ENCODE results near the gene ANO8.
"Not testable (repeated sequence)": the region's sequence is repeated elsewhere in the genome, so short reads cannot be mapped to it uniquely, and the experiment has no call there.

The ANO8 gene

DNA sequence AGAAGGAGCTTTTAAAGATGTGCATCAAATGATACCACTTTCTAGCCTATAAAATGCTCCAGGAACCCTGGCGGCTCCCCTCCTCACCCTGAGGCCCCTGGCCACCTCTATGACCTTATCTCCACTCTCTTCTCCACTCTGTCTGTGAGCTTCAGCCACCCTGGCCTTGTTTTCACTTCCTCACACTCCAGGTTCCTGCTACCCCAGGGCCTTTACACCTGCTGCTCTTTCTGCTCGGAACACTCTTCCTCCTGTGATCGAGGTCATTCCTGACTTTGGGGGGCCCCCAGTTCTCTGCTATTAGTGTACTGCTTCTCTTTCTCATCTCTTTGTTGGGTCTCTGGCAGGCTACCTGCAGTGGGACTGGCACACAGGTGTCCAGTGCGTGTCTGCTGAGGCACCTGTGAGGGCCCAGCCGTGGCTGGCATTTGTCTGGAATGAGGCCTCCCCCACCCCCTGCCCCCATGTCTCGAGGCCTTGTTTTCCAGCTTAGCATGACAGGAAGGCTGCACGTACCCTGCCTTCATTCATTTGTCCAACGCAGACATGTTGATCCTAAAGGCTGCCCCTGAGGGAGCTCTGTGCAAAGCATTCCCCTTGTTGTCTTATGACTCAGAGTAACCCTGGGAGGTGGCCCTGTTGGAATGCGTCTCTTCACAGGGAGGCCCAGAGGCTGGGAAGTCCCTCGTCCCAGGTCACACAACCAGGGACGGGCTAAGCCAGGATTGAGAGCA lies 23.0 kb downstream of the ANO8 start:
- DNase-seq (ENCODE audit: low read depth in 1 of 2, low spot score in 1 of 2): no peak

DNA sequence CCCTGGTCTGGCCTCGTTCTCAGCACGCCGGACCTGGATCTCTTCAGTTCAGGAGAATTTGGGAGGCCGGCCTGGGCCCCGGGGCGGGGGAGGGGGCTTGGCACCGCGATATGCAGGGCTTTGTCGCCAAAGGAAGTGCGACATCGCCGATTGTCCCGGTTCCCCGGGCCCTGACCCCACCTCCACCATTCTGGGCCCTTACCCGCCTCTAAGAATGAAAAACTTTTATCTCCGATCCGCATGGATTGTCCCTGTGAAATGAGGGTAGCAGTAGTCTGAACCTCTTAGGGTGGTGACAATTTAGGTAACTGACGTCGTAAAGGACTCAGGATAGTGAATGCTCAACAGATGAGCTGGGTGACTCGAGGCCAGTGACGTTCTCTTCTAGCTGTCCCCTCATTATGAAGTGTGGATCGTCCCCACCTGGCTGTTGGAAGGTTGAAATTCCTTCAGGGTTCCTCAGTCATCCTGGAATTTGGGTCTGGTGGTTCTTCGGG lies 24.6 kb downstream of the ANO8 start:
- DNase-seq (ENCODE audit: low read depth in 1 of 2, low spot score in 1 of 2): no peak

DNA sequence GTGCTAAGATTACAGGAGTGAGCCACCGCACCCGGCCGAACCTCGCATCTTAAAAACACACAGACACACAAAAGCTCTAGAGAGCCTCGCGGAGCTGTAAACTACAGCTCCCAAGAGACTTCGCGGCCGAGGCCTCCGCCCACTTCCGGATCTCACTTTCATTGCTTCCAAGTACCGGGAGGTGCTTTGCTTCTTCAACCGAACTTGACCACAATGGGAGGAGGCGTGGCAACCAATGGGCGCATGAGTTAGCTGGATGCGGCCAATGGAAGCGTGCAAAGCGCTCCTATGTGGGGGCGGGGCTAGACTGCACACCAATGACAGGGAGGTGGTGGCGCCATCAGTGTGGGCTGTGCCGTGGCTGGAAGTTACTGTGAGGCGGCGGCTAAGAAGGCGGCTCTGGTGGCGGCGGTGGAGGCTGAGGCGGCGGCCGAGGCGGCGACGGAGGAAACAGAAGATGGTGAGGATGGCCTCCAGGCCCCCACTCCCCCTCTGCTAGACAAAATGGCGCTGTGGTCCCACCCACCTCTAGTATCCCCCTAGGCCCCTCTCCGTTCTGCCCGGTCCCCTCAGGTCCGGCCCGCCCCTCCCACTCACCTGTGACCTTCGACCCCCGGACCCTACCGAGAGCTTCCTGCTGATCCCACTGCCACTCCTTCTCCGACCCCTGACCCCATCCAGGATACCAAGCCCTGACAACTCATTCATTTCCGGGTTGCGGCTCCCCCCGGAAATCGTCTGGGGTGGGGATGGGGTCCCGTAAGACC lies 25.3 kb downstream of the ANO8 start, which contains the start of gene DDA1:
Gene DDA1 (plus strand): TSS at position 366 of the 767 bp plus-strand sequence. CDS start 92 bp downstream, at position 458.
- peak; percentile 89 to 97 for DNase-seq (ENCODE audit: low read depth in 1 of 2, low spot score in 1 of 2)

DNA sequence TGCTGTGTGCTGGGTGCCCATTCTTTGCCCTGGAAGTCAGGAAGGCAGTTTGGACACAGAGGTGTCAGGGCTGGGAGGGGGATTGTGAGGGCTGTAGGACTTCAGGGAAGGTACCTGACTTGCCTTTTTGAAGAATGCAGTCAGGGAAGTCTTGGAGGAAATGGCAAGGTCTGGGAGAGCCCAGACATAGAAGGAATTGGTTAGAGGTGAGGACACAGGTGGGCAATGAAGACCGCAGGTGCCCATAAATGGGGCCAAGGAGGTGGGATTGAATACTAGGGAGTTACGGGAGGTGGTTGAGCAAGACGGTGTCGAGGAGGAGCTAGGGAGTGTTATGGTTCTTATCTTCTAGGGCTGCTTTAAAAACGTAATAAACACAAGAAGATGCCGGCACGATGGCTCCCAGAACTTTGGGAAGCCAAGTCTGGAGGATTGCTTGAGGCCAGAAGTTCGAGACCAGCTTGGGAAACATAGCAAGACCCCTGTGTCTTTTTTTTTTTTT lies 26.7 kb downstream of the ANO8 start:
- DNase-seq (ENCODE audit: low read depth in 1 of 2, low spot score in 1 of 2): no peak

DNA sequence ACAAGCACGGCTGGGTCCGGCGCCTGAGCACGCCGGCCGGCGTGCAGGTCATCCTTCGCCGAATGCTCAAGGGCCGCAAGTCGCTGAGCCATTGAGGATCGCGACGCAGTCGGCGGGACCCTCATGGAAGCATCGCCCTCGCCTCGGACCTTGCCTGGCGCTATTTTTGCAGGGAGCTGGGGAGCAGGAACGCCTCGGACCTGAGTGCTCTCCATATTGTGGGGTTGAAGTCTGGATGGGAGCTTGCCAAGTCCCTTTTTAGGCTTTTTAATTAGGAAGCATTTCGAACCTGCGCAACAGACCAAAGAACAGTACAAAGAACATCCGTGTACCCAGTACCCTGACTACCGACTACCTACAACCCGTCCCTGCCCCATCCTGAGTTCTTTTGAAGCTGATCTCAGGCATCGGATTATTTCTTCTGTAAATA lies 28.4 kb downstream of the ANO8 start:
- DNase-seq (ENCODE audit: low read depth in 1 of 2, low spot score in 1 of 2): no peak

- DNase-seq (ENCODE audit: low read depth in 1 of 2, low spot score in 1 of 2): peak; percentile 85 to 89
Observed at GRCh38 chr19:17305517-17306284, 29.0 kb downstream of the ANO8 start, which contains the start of gene MRPL34. MRPL34 (plus strand) TSS chr19:17305872; CDS start chr19:17305893, 21 bp downstream.

DNA sequence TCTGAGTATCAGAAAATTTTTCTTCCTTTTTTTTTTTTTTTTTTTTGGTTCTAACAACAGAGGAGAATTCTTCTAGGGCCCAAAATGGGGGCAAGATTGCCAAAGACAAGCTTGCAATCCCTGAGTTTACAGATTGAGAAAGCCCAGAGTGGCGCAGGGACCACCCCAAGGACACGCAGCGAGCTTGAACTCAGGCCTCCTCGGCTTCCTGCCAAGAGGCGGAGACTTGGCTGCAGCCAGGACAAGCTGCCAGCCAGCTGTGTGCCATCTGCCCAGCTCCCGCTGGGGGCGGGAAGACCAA lies 29.5 kb downstream of the ANO8 start:
- no peak for DNase-seq (ENCODE audit: low read depth in 1 of 2, low spot score in 1 of 2)

GRCh38 chr19:17304386-17305215 lies 30.1 kb downstream of the ANO8 start:
- no peak for DNase-seq (ENCODE audit: low read depth in 1 of 2, low spot score in 1 of 2)

GRCh38 chr19:17303940-17304267 lies 30.8 kb downstream of the ANO8 start:
- DNase-seq (ENCODE audit: low read depth in 1 of 2, low spot score in 1 of 2): no peak

GRCh38 chr19:17303167-17303939 lies 31.3 kb downstream of the ANO8 start, which contains the start of gene ABHD8:
ABHD8 (minus strand) TSS chr19:17303425; CDS start chr19:17301616, 1,809 bp downstream.
- peak; percentile 85 to 87 for DNase-seq (ENCODE audit: low read depth in 1 of 2, low spot score in 1 of 2)

DNA sequence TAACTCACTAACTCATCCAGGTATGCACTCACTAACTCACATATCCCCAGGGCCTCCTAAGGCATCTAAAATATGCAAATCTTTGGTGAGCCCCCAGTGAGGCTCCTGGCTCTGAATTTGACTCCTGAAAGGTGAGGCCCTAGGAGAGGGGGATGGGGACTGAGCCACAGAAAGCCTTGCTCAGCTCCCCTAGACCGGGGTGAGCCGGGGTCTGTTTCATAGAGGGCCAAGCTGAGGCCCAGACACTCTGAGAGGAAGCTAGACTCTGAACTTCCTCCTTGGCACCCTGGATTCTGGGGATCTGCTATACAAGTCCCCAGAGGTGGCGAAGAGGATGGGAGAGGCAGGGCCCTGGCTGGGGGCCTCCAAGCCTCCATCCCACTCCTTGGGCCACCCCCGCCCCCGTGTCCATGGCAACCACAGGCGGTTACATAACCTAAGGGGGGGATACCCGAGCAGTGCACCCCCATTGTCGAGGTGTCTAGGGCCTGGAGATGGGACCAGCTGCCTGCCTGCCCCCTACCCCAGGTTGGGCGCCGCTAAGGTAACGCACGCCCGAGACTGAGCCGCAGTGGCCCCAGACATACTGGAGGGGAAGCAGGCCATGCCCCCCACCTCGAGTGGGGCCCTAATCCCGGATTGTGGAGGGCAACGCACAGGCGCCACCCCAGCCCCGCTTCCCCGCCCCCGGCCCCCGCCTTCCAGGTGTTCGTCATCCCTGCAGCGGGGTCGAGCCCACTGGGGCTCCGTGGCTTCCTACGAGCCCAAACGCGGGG lies 32.1 kb downstream of the ANO8 start:
- DNase-seq (ENCODE audit: low read depth in 1 of 2, low spot score in 1 of 2): peak in 1 of 2 donors; percentile 17

GRCh38 chr19:17300992-17301619 lies 33.5 kb downstream of the ANO8 start:
- DNase-seq (ENCODE audit: low read depth in 1 of 2, low spot score in 1 of 2): no peak

GRCh38 chr19:17296976-17297375 lies 37.7 kb downstream of the ANO8 start:
- DNase-seq (ENCODE audit: low read depth in 1 of 2, low spot score in 1 of 2): no peak

- no peak for DNase-seq (ENCODE audit: low read depth in 1 of 2, low spot score in 1 of 2)
Observed at GRCh38 chr19:17296273-17296672, 38.4 kb downstream of the ANO8 start.

- DNase-seq (ENCODE audit: low read depth in 1 of 2, low spot score in 1 of 2): not testable (repeated sequence)
Observed at GRCh38 chr19:17295551-17295950, 39.1 kb downstream of the ANO8 start.

DNA sequence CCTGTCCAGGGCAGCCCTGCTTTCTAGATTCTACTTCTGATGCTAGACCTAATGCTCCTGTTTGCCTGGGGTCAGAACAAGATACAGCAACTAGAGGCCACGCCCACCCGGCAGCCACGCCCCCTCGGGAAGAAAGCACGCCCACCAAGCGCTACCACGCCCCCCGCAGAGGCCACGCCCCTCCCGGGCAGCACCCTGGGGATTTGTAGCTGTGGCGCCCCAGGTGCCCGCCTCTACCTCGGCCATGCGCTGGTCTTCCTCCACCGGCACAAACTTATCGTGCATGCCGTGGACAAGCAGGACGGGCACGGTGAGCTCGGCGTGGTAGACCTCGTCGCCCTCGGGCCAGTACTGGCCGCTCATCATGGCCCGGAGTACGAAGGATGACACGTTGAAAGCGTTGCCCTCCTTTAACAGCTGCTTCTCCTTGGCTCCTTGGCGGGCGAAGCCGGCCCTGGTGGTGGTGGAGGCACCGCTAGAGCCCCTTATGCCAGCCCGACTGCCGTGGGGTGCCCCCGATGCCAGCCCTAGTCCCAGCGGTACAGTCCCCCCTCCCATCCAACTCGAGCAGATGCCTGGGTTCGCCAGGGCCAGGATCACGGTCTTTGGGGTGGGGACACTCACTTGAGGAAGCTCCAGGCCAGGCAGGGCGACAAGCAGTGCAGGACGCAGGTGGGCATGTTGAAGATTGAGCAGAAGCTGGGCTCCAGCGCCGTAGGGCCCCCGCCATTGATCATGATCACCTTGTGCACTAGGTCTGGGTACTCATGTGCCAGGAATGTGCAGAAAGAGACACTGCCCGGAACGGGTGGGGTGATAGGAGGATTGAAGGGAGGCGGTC lies 40.4 kb downstream of the ANO8 start:
- peak in 1 of 2 donors; percentile 43 for DNase-seq (ENCODE audit: low read depth in 1 of 2, low spot score in 1 of 2)

GRCh38 chr19:17293605-17294004 lies 41.0 kb downstream of the ANO8 start:
- no peak for DNase-seq (ENCODE audit: low read depth in 1 of 2, low spot score in 1 of 2)

All from stimulated activated CD4-positive, alpha-beta T cell treated with anti-CD3 and anti-CD28 coated beads, Interleukin-15, amount 100 ng/mL, for 1 hour (primary cell).